ENCODE results near the gene USH2A.

Gene USH2A

GRCh38 chr1:215650446-215651149, 772.6 kb downstream of the USH2A start:
- POLR2A ChIA-PET, result no interaction called here
- CTCF ChIA-PET, result interaction anchor here (0.7 kb wide), 1 partner anchor 22 kb away, joined by 3 read pairs; no protein-coding TSS in a partner anchor
- no peak for DNase-seq (ENCODE audit: extremely low spot score)
- TF ChIP-seq CTCF (IDR thresholded peaks at IDR 0.05; ENCODE audit: control extremely low read depth, extremely low read depth, low read depth, missing control alignments), result no peak

GRCh38 chr1:215648957-215649356, 774.3 kb downstream of the USH2A start:
- no peak for DNase-seq (ENCODE audit: extremely low spot score)
- TF ChIP-seq CTCF (IDR thresholded peaks at IDR 0.05; ENCODE audit: control extremely low read depth, extremely low read depth, low read depth, missing control alignments), result no peak
- POLR2A ChIA-PET, result no interaction called here
- CTCF ChIA-PET, result no interaction called here

GRCh38 chr1:215647738-215648137, 775.5 kb downstream of the USH2A start:
- no peak for TF ChIP-seq CTCF (IDR thresholded peaks at IDR 0.05; ENCODE audit: control extremely low read depth, extremely low read depth, low read depth, missing control alignments)
- POLR2A ChIA-PET, result no interaction called here
- no peak for DNase-seq (ENCODE audit: extremely low spot score)
- CTCF ChIA-PET, result no interaction called here

- TF ChIP-seq CTCF (IDR thresholded peaks at IDR 0.05; ENCODE audit: control extremely low read depth, extremely low read depth, low read depth, missing control alignments), result no peak
- no peak for DNase-seq (ENCODE audit: extremely low spot score)
- CTCF ChIA-PET, result interaction anchor here (0.9 kb wide), 1 partner anchor 10 kb away, joined by 4 read pairs; no protein-coding TSS in a partner anchor
- POLR2A ChIA-PET, result no interaction called here
These were observed 777.4 kb downstream of the USH2A start for GRCh38 chr1:215645861-215646260.

GRCh38 chr1:215645182-215645581, 778.1 kb downstream of the USH2A start:
- ChIA-PET POLR2A (no interaction called here), CTCF (interaction anchor here (0.9 kb wide), 1 partner anchor 10 kb away, joined by 4 read pairs; no protein-coding TSS in a partner anchor)
- no peak for DNase-seq (ENCODE audit: extremely low spot score)
- TF ChIP-seq CTCF (IDR thresholded peaks at IDR 0.05; ENCODE audit: control extremely low read depth, extremely low read depth, low read depth, missing control alignments), result no peak

- no peak for DNase-seq (ENCODE audit: extremely low spot score)
- ChIA-PET CTCF (interaction anchor here (0.5 to 1.3 kb wide), 2 partner anchors 16 to 1143 kb away, joined by 3 to 4 read pairs; no protein-coding TSS in a partner anchor), POLR2A (no interaction called here)
- no peak for TF ChIP-seq CTCF (IDR thresholded peaks at IDR 0.05; ENCODE audit: control extremely low read depth, extremely low read depth, low read depth, missing control alignments)
These were observed 779.5 kb downstream of the USH2A start for GRCh38 chr1:215643592-215644321.
